SK-N-SH (cell line): ENCODE measurements around the gene CEBPB. TPM values are rescaled to one million over a fixed set of nuclear protein-coding genes. Genes with fewer than 3 reads are reported as not detected.

Experiments used
- CTCF ChIA-PET: fragments of 300-600, 350-600 bp; formaldehyde crosslinking; extraction: SDS; loops from one replicate; lab custom pipeline; 2021; lab: Yijun Ruan, JAX
- POLR2A ChIA-PET: fragments of 350-600 bp; sonication (Branson Sonifier 250); formaldehyde crosslinking; extraction: SDS; loops from one replicate; lab custom pipeline; 2020; ENCODE audit warnings: antibody characterized with exemption, inconsistent platforms; lab: Yijun Ruan, JAX
- DNase-seq: peaks from one replicate; pipeline ENCODE4 v3.0.0; 2012
- H2AFZ ChIP-seq: fragments of 200-600 bp; sonication (generic); 2 replicates; pipeline ENCODE4 v1.8.1; 2016; ENCODE audit warnings: antibody characterized with exemption, mild to moderate bottlenecking, low read depth
- H3F3A ChIP-seq: fragments of 200-600 bp; sonication (generic); replicated peaks from 2 replicates; pipeline ENCODE3; 2016; ENCODE audit warnings: antibody characterized with exemption, mild to moderate bottlenecking; ENCODE audit not compliant: insufficient read depth
- H3K27ac ChIP-seq, 2 experiments: fragments of 200-500 bp in 1 of 2; fragments of 200-600 bp in 1 of 2; sonication (Bioruptor generic) in 1 of 2; sonication (generic), shearing (Covaris generic) in 1 of 2; 2 replicates each; pipeline versions ENCODE4 v1.5.1 to v1.6.1; 2014 to 2016; ENCODE audit warnings: low read depth in 2 of 2, inconsistent platforms in 1 of 2, low read length in 1 of 2, mild to moderate bottlenecking in 1 of 2, mixed read lengths in 1 of 2
- H3K27me3 ChIP-seq: fragments of 200-600 bp; sonication (generic), shearing (Covaris generic); 2 replicates; pipeline ENCODE4 v1.6.1; 2016; ENCODE audit warnings: mixed run types; ENCODE audit not compliant: insufficient read depth
- H3K36me3 ChIP-seq, 2 experiments: fragments of 200-500 bp in 1 of 2; fragments of 200-600 bp in 1 of 2; sonication (Bioruptor generic) in 1 of 2; sonication (generic) in 1 of 2; replicated peaks in 1 of 2; 2 replicates each; pipeline versions ENCODE3 to v1.5.1; 2014 to 2016; ENCODE audit warnings: low read length in 1 of 2, mild to moderate bottlenecking in 1 of 2; ENCODE audit not compliant: insufficient read depth in 2 of 2, control insufficient read depth in 1 of 2
- H3K4me1 ChIP-seq, 2 experiments: fragments of 200-500 bp in 1 of 2; fragments of 200-600 bp in 1 of 2; sonication (Bioruptor generic) in 1 of 2; sonication (generic), shearing (Covaris generic) in 1 of 2; 2 replicates each; pipeline versions ENCODE4 v1.5.1 to v1.6.1; 2014 to 2016; ENCODE audit warnings: low read depth in 1 of 2, low read length in 1 of 2, mixed run types in 1 of 2; ENCODE audit not compliant: insufficient read depth in 2 of 2, control insufficient read depth in 1 of 2
- H3K4me2 ChIP-seq: fragments of 200-600 bp; sonication (generic), shearing (Covaris generic); 2 replicates; pipeline ENCODE4 v1.6.1; 2017; ENCODE audit warnings: mixed run types
- H3K4me3 ChIP-seq, 2 experiments: fragments of 200-500 bp in 1 of 2; fragments of 200-600 bp in 1 of 2; sonication (Bioruptor generic) in 1 of 2; sonication (generic), shearing (Covaris generic) in 1 of 2; 2 replicates each; pipeline versions ENCODE4 v1.5.1 to v1.8.1; 2014 to 2016; ENCODE audit warnings: low read depth in 2 of 2, inconsistent platforms in 1 of 2, low read length in 1 of 2, mild to moderate bottlenecking in 1 of 2, mixed read lengths in 1 of 2, moderate library complexity in 1 of 2
- H3K79me2 ChIP-seq: fragments of 200-600 bp; sonication (generic); 2 replicates; pipeline ENCODE4 v1.8.1; 2017; ENCODE audit warnings: mild to moderate bottlenecking; ENCODE audit not compliant: insufficient read depth
- H3K9ac ChIP-seq: fragments of 200-600 bp; sonication (generic); 2 replicates; pipeline ENCODE4 v1.6.1; 2017; ENCODE audit warnings: mixed run types
- H3K9me2 ChIP-seq: fragments of 200-600 bp; sonication (generic); 2 replicates; pipeline ENCODE4 v1.6.1; 2017; ENCODE audit warnings: mixed run types
- H3K9me3 ChIP-seq: fragments of 200-600 bp; sonication (generic); 2 replicates; pipeline ENCODE4 v1.6.1; 2017; ENCODE audit warnings: mixed run types, mild to moderate bottlenecking, moderate library complexity
- H4K20me1 ChIP-seq: fragments of 200-600 bp; sonication (generic); 2 replicates; pipeline ENCODE4 v1.6.1; 2017; ENCODE audit warnings: mild to moderate bottlenecking, mixed run types; ENCODE audit not compliant: insufficient read depth
- ELF1 ChIP-seq: IDR thresholded peaks from 2 replicates; pipeline ENCODE4 v1.4.0; 2012
- GATA2 ChIP-seq: sonication (generic); formaldehyde crosslinking; IDR thresholded peaks from 2 replicates; pipeline ENCODE4 v1.5.0; 2020; ENCODE audit warnings: mild to moderate bottlenecking, missing genetic modification reagents
- MXI1 ChIP-seq: IDR thresholded peaks from 2 replicates; pipeline ENCODE4 v1.6.1; 2012; ENCODE audit warnings: mild to moderate bottlenecking, low read depth, low read length, improper control_type of control experiment
- RFX5 ChIP-seq: IDR thresholded peaks from 2 replicates; pipeline ENCODE4 v1.6.1; 2012; ENCODE audit warnings: mild to moderate bottlenecking, improper control_type of control experiment, low read length
- SIN3A ChIP-seq: IDR thresholded peaks from 2 replicates; pipeline ENCODE4 v1.6.1; 2012; ENCODE audit warnings: low read depth, mild to moderate bottlenecking, low read length, moderate library complexity, borderline replicate concordance
- SMC3 ChIP-seq: IDR thresholded peaks from 2 replicates; pipeline ENCODE4 v1.6.1; 2012; ENCODE audit warnings: low read depth, low read length, improper control_type of control experiment
- TAF1 ChIP-seq: IDR thresholded peaks from 2 replicates; pipeline ENCODE4 v1.6.1; 2012; ENCODE audit warnings: low read depth, mild to moderate bottlenecking, low read length, moderate library complexity, borderline replicate concordance
- TCF12 ChIP-seq: IDR thresholded peaks from 2 replicates; pipeline ENCODE4 v1.4.0; 2012
- ZBTB33 ChIP-seq: IDR thresholded peaks from 2 replicates; pipeline ENCODE4 v1.4.0; 2012; ENCODE audit warnings: low read depth, borderline replicate concordance
- WGBS: methylation state at CpG from one replicate; pipeline ENCODE4 v1.1.6; 2017; ENCODE audit warnings: low lambda C conversion rate; 5-methylcytosine and 5-hydroxymethylcytosine counted together
- polyA plus RNA-seq, 3 experiments: library from polyadenylated mRNA; depleted of rRNA; stranded (reverse); fragments of >200 nt; gene quantifications; 2 replicates each; pipeline ENCODE4 v1.2.3, GENCODE V29; 2012
- TF ChIP-seq, protein P1 (sequence below): fragments of 200-600 bp; sonication (generic); IDR thresholded peaks from 2 replicates; pipeline ENCODE4 v1.6.1; 2017; ENCODE audit warnings: antibody characterized with exemption, mild to moderate bottlenecking, moderate library complexity

Gene CEBPB
- polyA plus RNA-seq, 1 of the 3 experiments (the other 2 are of a cell fraction): 14.7 TPM

GRCh38 chr20:50182346-50182745 is 8.3 kb upstream of the CEBPB start:
- H3F3A ChIP-seq: peaks cover 5% of the 10 kb centered on the region
- H3K27ac ChIP-seq: no peak overlapping the region
- TF ChIP-seq ELF1: no peak
- TF ChIP-seq, protein P1, sequence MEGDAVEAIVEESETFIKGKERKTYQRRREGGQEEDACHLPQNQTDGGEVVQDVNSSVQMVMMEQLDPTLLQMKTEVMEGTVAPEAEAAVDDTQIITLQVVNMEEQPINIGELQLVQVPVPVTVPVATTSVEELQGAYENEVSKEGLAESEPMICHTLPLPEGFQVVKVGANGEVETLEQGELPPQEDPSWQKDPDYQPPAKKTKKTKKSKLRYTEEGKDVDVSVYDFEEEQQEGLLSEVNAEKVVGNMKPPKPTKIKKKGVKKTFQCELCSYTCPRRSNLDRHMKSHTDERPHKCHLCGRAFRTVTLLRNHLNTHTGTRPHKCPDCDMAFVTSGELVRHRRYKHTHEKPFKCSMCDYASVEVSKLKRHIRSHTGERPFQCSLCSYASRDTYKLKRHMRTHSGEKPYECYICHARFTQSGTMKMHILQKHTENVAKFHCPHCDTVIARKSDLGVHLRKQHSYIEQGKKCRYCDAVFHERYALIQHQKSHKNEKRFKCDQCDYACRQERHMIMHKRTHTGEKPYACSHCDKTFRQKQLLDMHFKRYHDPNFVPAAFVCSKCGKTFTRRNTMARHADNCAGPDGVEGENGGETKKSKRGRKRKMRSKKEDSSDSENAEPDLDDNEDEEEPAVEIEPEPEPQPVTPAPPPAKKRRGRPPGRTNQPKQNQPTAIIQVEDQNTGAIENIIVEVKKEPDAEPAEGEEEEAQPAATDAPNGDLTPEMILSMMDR: no peak
- TF ChIP-seq SIN3A: no peak
- no peaks in the 10 kb centered on the region for H3K9me3 ChIP-seq
- POLR2A ChIA-PET: no interaction called here
- no peak overlapping the region for H2AFZ ChIP-seq
- 89% methylated on average over 2 of the region's 2 CpGs for WGBS
- H3K4me2 ChIP-seq: no peak overlapping the region
- H3K4me3 ChIP-seq: no peak overlapping the region
- no peaks in the 10 kb centered on the region for H3K27me3 ChIP-seq
- no peak overlapping the region for H3K9ac ChIP-seq
- no peaks in the 10 kb centered on the region; the same call in 1 of the 2 replicates for H3K79me2 ChIP-seq
- H3K36me3 ChIP-seq: no peaks in the 10 kb centered on the region
- no peaks in the 10 kb centered on the region for H3K9me2 ChIP-seq
- no peak for DNase-seq
- H3K4me1 ChIP-seq: peaks cover 0 to 2% of the 10 kb centered on the region in 2 experiments; a peak in 1 of 4 replicates
- CTCF ChIA-PET: interaction anchor here (1.0 to 15.3 kb wide), 6 partner anchors 13 to 394 kb away, joined by 3 to 281 read pairs (median 56); no protein-coding TSS in a partner anchor
- H4K20me1 ChIP-seq: no peaks in the 10 kb centered on the region

GRCh38 chr20:50185426-50185825 is 5.2 kb upstream of the CEBPB start:
- no peak for TF ChIP-seq TAF1
- TF ChIP-seq TCF12: no peak
- no peak for TF ChIP-seq GATA2 (CRISPR knock-in tag)
- no peak for TF ChIP-seq SMC3
- no peak for TF ChIP-seq MXI1
- no peak for TF ChIP-seq ZBTB33
- no peak for TF ChIP-seq RFX5
- CTCF ChIA-PET: interaction anchor here (0.6 to 15.3 kb wide), 31 partner anchors 9 to 564 kb away, joined by 3 to 281 read pairs (median 4); partner anchors contain the start of gene UBE2V1

More at GRCh38 chr20:50185426-50185825, 5.2 kb upstream of the CEBPB start:
- Histone ChIP-seq H3F3A (peaks cover 5% of the 10 kb centered on the region), H3K9ac (no peak overlapping the region), H3K4me1 (no peaks in the 10 kb centered on the region; a peak in 1 of 4 replicates), H3K36me3 (no peaks in the 10 kb centered on the region), H3K9me2 (no peaks in the 10 kb centered on the region), H3K4me2 (no peak overlapping the region), H2AFZ (no peak overlapping the region), H3K27me3 (no peaks in the 10 kb centered on the region), H4K20me1 (no peaks in the 10 kb centered on the region), H3K79me2 (no peaks in the 10 kb centered on the region; the same call in 1 of the 2 replicates), H3K4me3 (no peak overlapping the region), H3K27ac (no peak overlapping the region), H3K9me3 (no peaks in the 10 kb centered on the region)
- no peak for DNase-seq
- POLR2A ChIA-PET: no interaction called here
- WGBS: 77% methylated on average over 5 of the region's 5 CpGs
